ENCODE data around the gene TRIP13. TPM values are rescaled to one million over a fixed set of nuclear protein-coding genes. Genes with fewer than 3 reads are reported as not detected.
A peak's percentile ranks its signal among the peaks of the same experiment; 100 is the strongest.

TRIP13 gene
- total and polyA plus RNA-seq, 9 of the 15 experiments (the other 6 are each of a cell fraction or from before 2014, with no cell fraction given), result 24.1 to 116 (median 53.2) TPM

DNA sequence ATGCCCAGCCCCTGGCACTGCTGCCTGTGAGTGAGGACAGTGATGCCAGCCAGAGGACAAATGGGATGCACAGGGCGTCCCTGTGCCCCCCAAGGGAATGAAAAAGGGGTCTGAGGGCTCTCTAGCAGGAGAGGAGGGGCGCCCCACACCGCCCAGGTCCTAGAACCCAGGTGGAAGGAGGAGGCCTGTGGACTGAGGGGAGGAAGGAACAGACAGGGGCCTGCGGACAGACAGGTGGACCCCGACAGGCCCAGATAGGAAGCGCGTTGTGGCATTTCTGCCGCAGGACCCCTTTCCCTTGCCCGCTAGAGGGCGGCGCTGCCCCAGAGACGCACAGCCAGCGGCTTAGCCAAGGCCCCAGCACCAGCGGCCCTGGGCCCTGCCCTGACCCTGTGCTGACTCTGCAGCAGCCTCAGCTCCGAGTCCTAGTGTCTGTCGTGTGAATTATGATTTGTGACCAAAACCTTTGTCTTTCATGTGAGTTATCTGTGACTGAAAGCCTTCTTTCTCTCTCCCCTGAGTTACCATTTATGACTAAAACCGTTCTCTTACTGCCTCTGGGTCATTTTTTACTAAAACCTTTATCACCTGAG lies 30.7 kb downstream of the TRIP13 start (continued):
- TF ChIP-seq, protein P1, sequence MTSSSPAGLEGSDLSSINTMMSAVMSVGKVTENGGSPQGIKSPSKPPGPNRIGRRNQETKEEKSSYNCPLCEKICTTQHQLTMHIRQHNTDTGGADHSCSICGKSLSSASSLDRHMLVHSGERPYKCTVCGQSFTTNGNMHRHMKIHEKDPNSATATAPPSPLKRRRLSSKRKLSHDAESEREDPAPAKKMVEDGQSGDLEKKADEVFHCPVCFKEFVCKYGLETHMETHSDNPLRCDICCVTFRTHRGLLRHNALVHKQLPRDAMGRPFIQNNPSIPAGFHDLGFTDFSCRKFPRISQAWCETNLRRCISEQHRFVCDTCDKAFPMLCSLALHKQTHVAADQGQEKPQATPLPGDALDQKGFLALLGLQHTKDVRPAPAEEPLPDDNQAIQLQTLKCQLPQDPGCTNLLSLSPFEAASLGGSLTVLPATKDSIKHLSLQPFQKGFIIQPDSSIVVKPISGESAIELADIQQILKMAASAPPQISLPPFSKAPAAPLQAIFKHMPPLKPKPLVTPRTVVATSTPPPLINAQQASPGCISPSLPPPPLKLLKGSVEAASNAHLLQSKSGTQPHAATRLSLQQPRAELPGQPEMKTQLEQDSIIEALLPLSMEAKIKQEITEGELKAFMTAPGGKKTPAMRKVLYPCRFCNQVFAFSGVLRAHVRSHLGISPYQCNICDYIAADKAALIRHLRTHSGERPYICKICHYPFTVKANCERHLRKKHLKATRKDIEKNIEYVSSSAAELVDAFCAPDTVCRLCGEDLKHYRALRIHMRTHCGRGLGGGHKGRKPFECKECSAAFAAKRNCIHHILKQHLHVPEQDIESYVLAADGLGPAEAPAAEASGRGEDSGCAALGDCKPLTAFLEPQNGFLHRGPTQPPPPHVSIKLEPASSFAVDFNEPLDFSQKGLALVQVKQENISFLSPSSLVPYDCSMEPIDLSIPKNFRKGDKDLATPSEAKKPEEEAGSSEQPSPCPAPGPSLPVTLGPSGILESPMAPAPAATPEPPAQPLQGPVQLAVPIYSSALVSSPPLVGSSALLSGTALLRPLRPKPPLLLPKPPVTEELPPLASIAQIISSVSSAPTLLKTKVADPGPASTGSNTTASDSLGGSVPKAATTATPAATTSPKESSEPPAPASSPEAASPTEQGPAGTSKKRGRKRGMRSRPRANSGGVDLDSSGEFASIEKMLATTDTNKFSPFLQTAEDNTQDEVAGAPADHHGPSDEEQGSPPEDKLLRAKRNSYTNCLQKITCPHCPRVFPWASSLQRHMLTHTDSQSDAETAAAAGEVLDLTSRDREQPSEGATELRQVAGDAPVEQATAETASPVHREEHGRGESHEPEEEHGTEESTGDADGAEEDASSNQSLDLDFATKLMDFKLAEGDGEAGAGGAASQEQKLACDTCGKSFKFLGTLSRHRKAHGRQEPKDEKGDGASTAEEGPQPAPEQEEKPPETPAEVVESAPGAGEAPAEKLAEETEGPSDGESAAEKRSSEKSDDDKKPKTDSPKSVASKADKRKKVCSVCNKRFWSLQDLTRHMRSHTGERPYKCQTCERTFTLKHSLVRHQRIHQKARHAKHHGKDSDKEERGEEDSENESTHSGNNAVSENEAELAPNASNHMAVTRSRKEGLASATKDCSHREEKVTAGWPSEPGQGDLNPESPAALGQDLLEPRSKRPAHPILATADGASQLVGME (CRISPR knock-in tag; IDR thresholded peaks at IDR 0.05), result no peak
- no peak for TF ChIP-seq OTX1 (CRISPR knock-in tag; IDR thresholded peaks at IDR 0.05)
- TF ChIP-seq, protein P2, sequence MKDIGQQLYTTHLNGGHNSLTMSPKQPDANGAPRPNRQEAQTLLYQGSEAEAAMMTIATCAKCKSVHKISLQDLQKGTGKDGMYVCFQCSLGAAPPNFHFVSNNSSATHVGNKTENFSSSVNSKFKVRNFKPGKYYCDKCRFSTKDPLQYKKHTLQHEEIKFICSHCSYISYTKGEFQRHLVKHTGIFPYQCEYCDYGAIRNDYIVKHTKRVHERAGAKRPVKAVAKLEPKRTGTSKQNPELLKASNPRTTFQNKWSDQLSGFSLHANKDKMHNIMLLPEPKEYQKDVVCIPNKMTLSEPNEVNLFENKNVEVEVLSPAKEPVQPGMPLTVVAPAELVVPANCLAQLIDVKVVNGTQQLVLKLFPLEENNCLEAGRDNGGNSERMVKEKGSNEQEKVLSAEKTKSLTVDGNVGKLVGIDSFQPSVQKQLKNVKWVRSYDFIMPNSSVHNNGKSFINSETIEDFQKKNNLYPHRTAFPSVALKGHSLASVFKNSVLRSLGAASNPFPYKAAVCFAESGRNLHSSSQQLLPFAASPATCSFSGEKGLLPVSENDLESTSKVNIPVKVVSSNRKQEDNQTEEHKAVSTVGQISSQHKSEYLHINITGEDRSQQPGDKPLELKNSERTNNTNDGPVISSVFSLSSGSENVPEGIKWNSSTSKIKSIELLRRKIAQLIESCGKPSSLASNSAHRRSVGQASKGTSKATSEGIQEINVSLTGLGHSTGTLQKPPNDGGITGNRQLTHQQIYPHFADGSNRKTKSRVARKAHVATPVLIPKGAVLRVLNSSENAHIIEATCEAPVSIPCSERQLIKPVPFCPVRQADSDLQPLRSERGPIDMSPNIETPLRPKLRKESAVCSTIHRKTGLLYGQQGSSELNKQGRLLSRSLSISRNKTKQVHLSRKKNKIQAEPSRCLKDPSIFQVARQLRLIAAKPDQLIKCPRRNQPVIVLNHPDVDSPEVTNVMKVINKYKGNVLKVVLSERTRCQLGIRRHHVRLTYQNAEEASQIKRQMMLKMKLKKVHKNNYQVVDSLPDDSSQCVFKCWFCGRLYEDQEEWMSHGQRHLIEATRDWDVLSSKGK (CRISPR knock-in tag; IDR thresholded peaks at IDR 0.05), result no peak
- no peak for TF ChIP-seq ADNP (tag; IDR thresholded peaks at IDR 0.05)
- no peak for TF ChIP-seq ZBED1 (IDR thresholded peaks at IDR 0.05)
- no peak for TF ChIP-seq FIP1L1 (IDR thresholded peaks at IDR 0.05; ENCODE audit: low read depth, low read length, poor library complexity, severe bottlenecking)
- peak; percentile 54; the same call in 1 of the 2 replicates for TF ChIP-seq MYC (IDR thresholded peaks at IDR 0.05; ENCODE audit: low read depth, low read length)
- no peak for TF ChIP-seq MYC (CRISPR knock-in tag; IDR thresholded peaks at IDR 0.05; ENCODE audit: borderline replicate concordance, low read depth)
- TF ChIP-seq NR1H2 (CRISPR knock-in tag; IDR thresholded peaks at IDR 0.05), result no peak
- TF ChIP-seq PYGO2 (tag; IDR thresholded peaks at IDR 0.05), result no peak
- no peak for TF ChIP-seq KDM5B (IDR thresholded peaks at IDR 0.05; ENCODE audit: insufficient replicate concordance, low read depth, low read length)
- TF ChIP-seq, protein P3, sequence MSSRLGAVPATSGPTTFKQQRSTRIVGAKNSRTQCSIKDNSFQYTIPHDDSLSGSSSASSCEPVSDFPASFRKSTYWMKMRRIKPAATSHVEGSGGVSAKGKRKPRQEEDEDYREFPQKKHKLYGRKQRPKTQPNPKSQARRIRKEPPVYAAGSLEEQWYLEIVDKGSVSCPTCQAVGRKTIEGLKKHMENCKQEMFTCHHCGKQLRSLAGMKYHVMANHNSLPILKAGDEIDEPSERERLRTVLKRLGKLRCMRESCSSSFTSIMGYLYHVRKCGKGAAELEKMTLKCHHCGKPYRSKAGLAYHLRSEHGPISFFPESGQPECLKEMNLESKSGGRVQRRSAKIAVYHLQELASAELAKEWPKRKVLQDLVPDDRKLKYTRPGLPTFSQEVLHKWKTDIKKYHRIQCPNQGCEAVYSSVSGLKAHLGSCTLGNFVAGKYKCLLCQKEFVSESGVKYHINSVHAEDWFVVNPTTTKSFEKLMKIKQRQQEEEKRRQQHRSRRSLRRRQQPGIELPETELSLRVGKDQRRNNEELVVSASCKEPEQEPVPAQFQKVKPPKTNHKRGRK (tag; IDR thresholded peaks at IDR 0.05), result no peak
- 0 out of 4 replicates have a peak, but pooled peaks of 1 of the 2 experiments have one; percentile 41 for TF ChIP-seq KDM4B (IDR thresholded peaks at IDR 0.05; ENCODE audit: borderline replicate concordance in 2 of 2, low read depth in 1 of 2)
- no peak for TF ChIP-seq MED1 (CRISPR knock-in tag; IDR thresholded peaks at IDR 0.05; ENCODE audit: borderline replicate concordance)
- no peak for TF ChIP-seq NFIC (IDR thresholded peaks at IDR 0.05)
- TF ChIP-seq NR4A1 (CRISPR knock-in tag; IDR thresholded peaks at IDR 0.05), result no peak
- TF ChIP-seq NR4A1 (tag; IDR thresholded peaks at IDR 0.05), result no peak
- no peak for TF ChIP-seq NCOA4 (IDR thresholded peaks at IDR 0.05; ENCODE audit: partially characterized antibody)
- no peak for TF ChIP-seq PML (IDR thresholded peaks at IDR 0.05; ENCODE audit: low read length)

All from K562 (cell line).